GM13977 (cell line): ENCODE measurements around the gene ZNF24.

Experiments
- DNase-seq: peaks from one replicate; pipeline ENCODE4 v3.0.0; 2012; ENCODE audit warnings: low spot score
- CTCF ChIP-seq: IDR thresholded peaks from 2 replicates; pipeline ENCODE4 v1.5.1; 2012; ENCODE audit warnings: mild to moderate bottlenecking, control low read depth; ENCODE audit not compliant: insufficient read depth; ENCODE audit errors: extremely low read depth, missing control alignments
- in situ Hi-C: fragments of 300-500 bp; cut with MboI; formaldehyde crosslinking; loops from one replicate; pipeline ENCODE4 v1.12.0; 2022; ENCODE audit warnings: low sequenced_read_pairs, low pct_unique_long_range_greater_than_20kb, mixed read lengths, inconsistent platforms; ENCODE audit not compliant: unreplicated experiment

Gene ZNF24

GRCh38 chr18:35331367-35332087 lies 12.7 kb downstream of the ZNF24 start:
- TF ChIP-seq CTCF: no peak
- in situ Hi-C loops: no loop called here
- no peak for DNase-seq

GRCh38 chr18:35328868-35329267 lies 15.4 kb downstream of the ZNF24 start:
- no peak for TF ChIP-seq CTCF
- in situ Hi-C loops: no loop called here
- DNase-seq: no peak

- in situ Hi-C loops: no loop called here
- no peak for DNase-seq
- no peak for TF ChIP-seq CTCF
Observed at GRCh38 chr18:35326695-35327387, 17.4 kb downstream of the ZNF24 start.

- in situ Hi-C loops: no loop called here
- no peak for DNase-seq
- no peak for TF ChIP-seq CTCF
Observed at GRCh38 chr18:35324926-35325655, 19.1 kb downstream of the ZNF24 start.

- in situ Hi-C loops: no loop called here
- DNase-seq: no peak
- TF ChIP-seq CTCF: no peak
Observed at GRCh38 chr18:35322486-35323458, 21.4 kb downstream of the ZNF24 start.

GRCh38 chr18:35311496-35311895 lies 32.7 kb downstream of the ZNF24 start:
- TF ChIP-seq CTCF: no peak
- in situ Hi-C loops: no loop called here

More at GRCh38 chr18:35311496-35311895, 32.7 kb downstream of the ZNF24 start:
- DNase-seq: no peak
